ENCODE measurements around the gene FBXO31. TPM values are rescaled to one million over a fixed set of nuclear protein-coding genes. Genes with fewer than 3 reads are reported as not detected.
A peak's percentile ranks its signal among the peaks of the same experiment; 100 is the strongest.

The FBXO31 gene
- total and polyA plus RNA-seq, 2 of the 8 experiments (the other 6 are each of a cell fraction or from before 2014, with no cell fraction given): 8.3 to 21.6 TPM

DNA sequence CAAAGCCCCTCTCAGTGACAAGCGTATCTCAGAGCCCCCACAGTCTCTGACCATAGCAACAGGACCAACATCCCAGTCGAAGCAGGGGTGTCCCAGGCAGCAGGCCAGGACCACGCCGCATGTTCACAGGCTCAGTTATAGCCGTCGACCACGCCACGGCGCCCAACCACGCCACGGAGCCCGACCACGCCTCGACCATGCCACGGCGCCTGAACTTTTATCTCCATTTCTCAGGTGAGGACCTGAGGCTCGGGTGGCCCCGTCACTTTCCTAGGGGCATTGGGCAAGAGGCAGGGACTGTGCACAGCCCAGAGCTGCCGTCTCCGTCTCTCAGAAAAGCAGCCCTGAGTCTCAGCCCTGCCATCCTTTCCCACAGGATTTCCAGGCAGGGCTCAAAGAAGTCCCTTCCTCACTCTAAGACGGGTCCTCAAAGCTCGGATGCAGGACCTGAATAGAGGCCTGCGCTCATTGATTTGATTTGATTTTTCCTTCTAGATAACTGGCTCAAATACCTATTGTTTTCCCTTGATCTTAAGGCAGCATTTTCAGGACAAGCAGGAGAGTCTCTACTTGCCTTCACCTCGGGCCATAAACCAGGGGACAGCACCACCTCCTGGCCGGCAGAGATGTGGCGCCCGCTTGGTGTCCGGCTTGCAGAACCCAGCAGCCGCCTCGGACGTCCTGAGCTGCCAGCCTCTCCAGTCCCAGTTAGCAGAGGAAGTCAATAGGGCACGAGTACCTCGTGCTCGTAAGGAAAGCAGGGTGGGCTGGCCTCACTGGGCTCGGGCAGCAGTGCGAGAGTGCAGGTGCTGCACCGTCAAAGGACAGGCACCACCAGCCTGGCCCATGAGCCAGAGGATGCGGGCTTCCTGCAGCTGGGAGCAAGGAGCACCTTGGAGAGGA, 105.1 kb downstream of the FBXO31 start (continued):
- TF ChIP-seq EGR1 (IDR thresholded peaks at IDR 0.05; ENCODE audit: borderline replicate concordance, low read depth, low read length) (0 out of 2 replicates have a peak, but pooled peaks have one; percentile 8), CTBP2 (IDR thresholded peaks at IDR 0.05; ENCODE audit: borderline replicate concordance, insufficient read depth, insufficient read length, low read length) (no peak), SP2 (IDR thresholded peaks at IDR 0.05; ENCODE audit: low read length) (no peak), YY1 (IDR thresholded peaks at IDR 0.05; ENCODE audit: low read depth, low read length) (no peak), SAP30 (IDR thresholded peaks at IDR 0.05; ENCODE audit: insufficient read depth, insufficient replicate concordance, low read length) (no peak), SUZ12 (IDR thresholded peaks at IDR 0.05; ENCODE audit: low read length) (no peak), CBX8 (IDR thresholded peaks at IDR 0.05; ENCODE audit: borderline replicate concordance, low read depth, low read length) (no peak), JUN (IDR thresholded peaks at IDR 0.05; ENCODE audit: low read depth, low read length) (no peak), NANOG (IDR thresholded peaks at IDR 0.05; ENCODE audit: insufficient read depth, low read depth, low read length, poor library complexity, severe bottlenecking) (no peak), RXRA (IDR thresholded peaks at IDR 0.05; ENCODE audit: insufficient read depth, low read depth, low read length) (no peak), TBP (IDR thresholded peaks at IDR 0.05; ENCODE audit: low read depth, low read length) (peak; percentile 15; the same call in 1 of the 2 replicates), ZNF274 (IDR thresholded peaks at IDR 0.05; ENCODE audit: borderline replicate concordance, extremely low read depth, low read length) (no peak), SRF (IDR thresholded peaks at IDR 0.05; ENCODE audit: low read depth, low read length) (no peak), CHD2 (IDR thresholded peaks at IDR 0.05; ENCODE audit: low read length) (no peak), POU5F1 (IDR thresholded peaks at IDR 0.05; ENCODE audit: low read depth, low read length) (no peak), POLR2AphosphoS5 (IDR thresholded peaks at IDR 0.05; ENCODE audit: low read depth, low read length) (no peak), RAD21 (IDR thresholded peaks at IDR 0.05 in 1 of 2, conservative IDR thresholded peaks at IDR 0.05 in 1 of 2; ENCODE audit: low read depth in 2 of 2, low read length in 2 of 2) (peak; percentile 95 to 97), KDM1A (IDR thresholded peaks at IDR 0.05; ENCODE audit: borderline replicate concordance, low read length) (no peak), TAF7 (optimal IDR thresholded peaks at IDR 0.05; ENCODE audit: borderline replicate concordance, low read depth, low read length) (no peak), EP300 (IDR thresholded peaks at IDR 0.05; ENCODE audit: borderline replicate concordance in 1 of 2, low read depth in 2 of 2, low read length in 2 of 2) (no peak), BACH1 (IDR thresholded peaks at IDR 0.05; ENCODE audit: low read length) (no peak), CEBPB (IDR thresholded peaks at IDR 0.05; ENCODE audit: low read depth, low read length) (no peak), TCF12 (IDR thresholded peaks at IDR 0.05; ENCODE audit: low read depth, low read length) (no peak)

Measured in H1 (cell line).